GM12878 (cell line): ENCODE data around the gene DIP2C. TPM values are rescaled to one million over a fixed set of nuclear protein-coding genes. Genes with fewer than 3 reads are reported as not detected.

ENCODE experiments used
- ATAC-seq: fragments of 200-7000 bp; cut with Tn5 transposase; 3 replicates; pipeline ENCODE4 v1.9.1; 2020; ENCODE audit warnings: mild to moderate bottlenecking, moderate library complexity
- BruUV-seq: library from RNA; stranded (reverse); fragments of 400-500 nt; replicated peaks from 2 replicates; lab custom pipeline; 2021; lab: Mats Ljungman, UMichigan
- CTCF ChIA-PET: fragments of 300-600 bp; sonication (Branson Sonifier 250); formaldehyde crosslinking; extraction: SDS; loops from one replicate; lab custom pipeline; 2021; ENCODE audit warnings: inconsistent platforms; lab: Yijun Ruan, JAX
- POLR2A ChIA-PET: fragments of 350-600 bp; formaldehyde crosslinking; extraction: SDS; loops from one replicate; lab custom pipeline; 2021; ENCODE audit warnings: inconsistent platforms; lab: Charles Lee
- RAD21 ChIA-PET: fragments of 300-600 bp; sonication (Branson Sonifier 250); formaldehyde crosslinking; loops from one replicate; lab custom pipeline; 2023; ENCODE audit warnings: antibody characterized with exemption; ENCODE audit not compliant: unreplicated experiment; lab: Charles Lee
- SMC1A ChIA-PET: fragments of 300-600 bp; sonication (Branson Sonifier 250); formaldehyde crosslinking; loops from one replicate; lab custom pipeline; 2023; ENCODE audit not compliant: unreplicated experiment, uncharacterized antibody; lab: Charles Lee
- DNase-seq: peaks from one replicate; pipeline ENCODE4 v3.0.0-alpha.2; 2011; ENCODE audit warnings: low read depth, low spot score
- FAIRE-seq: peaks from 3 replicates; lab custom pipeline; 2011; peaks lifted over from hg19 to GRCh38; lab: Jason Lieb, UNC
- H2AFZ ChIP-seq: 2 replicates; pipeline ENCODE4 v1.6.0; 2011; ENCODE audit warnings: low read depth, low read length, control low read depth; ENCODE audit not compliant: control insufficient read depth
- H3K27ac ChIP-seq: 2 replicates; pipeline ENCODE4 v1.5.1; 2011; ENCODE audit warnings: control low read depth; ENCODE audit not compliant: control insufficient read depth, insufficient read depth
- H3K27me3 ChIP-seq, 2 experiments: replicated peaks in 1 of 2; 2 replicates each; pipeline versions ENCODE4 v1.6.0 to v1.6.1; 2011; ENCODE audit warnings: low read length in 1 of 2; ENCODE audit not compliant: control insufficient read depth in 2 of 2, insufficient read depth in 2 of 2
- H3K36me3 ChIP-seq, 2 experiments: 2 replicates each; pipeline ENCODE4 v1.5.1; 2011; ENCODE audit warnings: low read length in 1 of 2; ENCODE audit not compliant: control insufficient read depth in 2 of 2, insufficient read depth in 2 of 2
- H3K4me1 ChIP-seq: 2 replicates; pipeline ENCODE4 v1.6.1; 2011; ENCODE audit warnings: mild to moderate bottlenecking, low read length, moderate library complexity, mixed read lengths; ENCODE audit not compliant: control insufficient read depth, insufficient read depth
- H3K4me2 ChIP-seq: 2 replicates; pipeline ENCODE4 v1.6.0; 2011; ENCODE audit warnings: control low read depth; ENCODE audit not compliant: control insufficient read depth, insufficient read depth
- H3K4me3 ChIP-seq: fragments of 200-600 bp; sonication (generic); 2 replicates; pipeline ENCODE4 v1.5.1; 2016
- H3K79me2 ChIP-seq: 2 replicates; pipeline ENCODE4 v1.6.0; 2011; ENCODE audit warnings: low read length; ENCODE audit not compliant: control insufficient read depth, insufficient read depth
- H3K9ac ChIP-seq: 2 replicates; pipeline ENCODE4 v1.8.0; 2011; ENCODE audit warnings: low read length, control low read depth, mixed read lengths; ENCODE audit not compliant: control insufficient read depth, insufficient read depth
- H3K9me3 ChIP-seq: replicated peaks from 3 replicates; pipeline ENCODE4 v1.5.1; 2011; ENCODE audit warnings: mild to moderate bottlenecking, low read length; ENCODE audit not compliant: control insufficient read depth, insufficient read depth
- H4K20me1 ChIP-seq: 2 replicates; pipeline ENCODE4 v1.6.0; 2011; ENCODE audit not compliant: control insufficient read depth, insufficient read depth
- EZH2 ChIP-seq: IDR thresholded peaks from 2 replicates; pipeline ENCODE4 v1.6.1; 2012; ENCODE audit warnings: low read depth, mild to moderate bottlenecking, control low read depth, inconsistent platforms, low read length, borderline replicate concordance; ENCODE audit not compliant: control insufficient read depth
- FOS ChIP-seq: IDR thresholded peaks from 3 replicates; pipeline ENCODE4 v1.6.1; 2011; ENCODE audit warnings: borderline replicate concordance; ENCODE audit not compliant: insufficient read length; ENCODE audit errors: extremely low read depth
- FOXM1 ChIP-seq: IDR thresholded peaks from 2 replicates; pipeline ENCODE4 v1.6.1; 2012; ENCODE audit warnings: low read depth, mild to moderate bottlenecking, inconsistent platforms, low read length, moderate library complexity
- MTA3 ChIP-seq: IDR thresholded peaks from 2 replicates; pipeline ENCODE4 v1.6.1; 2012; ENCODE audit warnings: low read length, inconsistent platforms, borderline replicate concordance
- NBN ChIP-seq: fragments of 450-650 bp; IDR thresholded peaks from 2 replicates; pipeline ENCODE4 v1.6.1; 2016
- NR2C1 ChIP-seq: fragments of 450-650 bp; IDR thresholded peaks from 2 replicates; pipeline ENCODE4 v1.6.1; 2017; ENCODE audit warnings: antibody characterized with exemption, mild to moderate bottlenecking, moderate library complexity
- PAX8 ChIP-seq: fragments of 450-650 bp; IDR thresholded peaks from 2 replicates; pipeline ENCODE4 v1.6.1; 2017; ENCODE audit warnings: mild to moderate bottlenecking, moderate library complexity
- YY1 ChIP-seq: IDR thresholded peaks from 2 replicates; pipeline ENCODE4 v1.6.1; 2011; ENCODE audit warnings: low read depth, mild to moderate bottlenecking, low read length
- WGBS: methylation state at CpG from one replicate; pipeline ENCODE4 v1.1.6; 2016; ENCODE audit warnings: low lambda C conversion rate; ENCODE audit not compliant: insufficient replicate concordance, insufficient coverage; ENCODE audit errors: missing lambda C conversion rate; 5-methylcytosine and 5-hydroxymethylcytosine counted together
- in situ Hi-C: fragments of 300-500 bp; cut with MboI; formaldehyde crosslinking; loops from 9 replicates; pipeline ENCODE4 v1.14.3; 2018; ENCODE audit warnings: mixed read lengths
- intact Hi-C: fragments of 100-400 bp; cut with micrococcal nuclease; formaldehyde crosslinking; loops from one replicate; pipeline ENCODE4 v1.14.2; 2022; ENCODE audit not compliant: unreplicated experiment
- polyA plus RNA-seq, 11 experiments: library from polyadenylated mRNA; depleted of rRNA in 4 of 11; unstranded in 6 of 11; stranded (reverse) in 5 of 11; fragments of >200 nt; fragmentation: Nextera tagmentation in 4 of 11; fragmentation: Illumina TruSeq in 1 of 11; extraction: Ambion mirVana in 4 of 11; extraction: Trizol in 1 of 11; gene quantifications; 1 replicate in 1 of 11; 2 replicates in 10 of 11; pipeline versions ENCODE4 v1.2.1 to v1.2.3, GENCODE V29; 2011 to 2016; ENCODE audit warnings: inconsistent platforms in 2 of 11, missing spikeins in 2 of 11, low read depth in 1 of 11
- total RNA-seq, 4 experiments: library from RNA; depleted of rRNA in 3 of 4; stranded (reverse); fragments of >200 nt in 3 of 4; fragmentation: Illumina TruSeq in 1 of 4; extraction: Trizol in 1 of 4; gene quantifications; 2 replicates each; pipeline versions ENCODE4 v1.2.1 to v1.2.3, GENCODE V29; 2013 to 2021
- TF ChIP-seq, protein P1 (sequence below): fragments of 150-350 bp; IDR thresholded peaks from 2 replicates; pipeline ENCODE4 v1.6.1; 2016; ENCODE audit warnings: low read depth, low read length
- TF ChIP-seq, protein P2 (sequence below): IDR thresholded peaks from 2 replicates; pipeline ENCODE4 v1.6.1; 2012; ENCODE audit warnings: low read length, inconsistent platforms
- TF ChIP-seq, protein P3 (sequence below): fragments of 450-650 bp; IDR thresholded peaks from 2 replicates; pipeline ENCODE4 v1.6.1; 2016; ENCODE audit warnings: mild to moderate bottlenecking, moderate library complexity, borderline replicate concordance

The DIP2C gene
- total and polyA plus RNA-seq, 10 of the 15 experiments (the other 5 are each of a cell fraction or from before 2014, with no cell fraction given): 0.01 to 0.10 (median 0.06) TPM

DNA sequence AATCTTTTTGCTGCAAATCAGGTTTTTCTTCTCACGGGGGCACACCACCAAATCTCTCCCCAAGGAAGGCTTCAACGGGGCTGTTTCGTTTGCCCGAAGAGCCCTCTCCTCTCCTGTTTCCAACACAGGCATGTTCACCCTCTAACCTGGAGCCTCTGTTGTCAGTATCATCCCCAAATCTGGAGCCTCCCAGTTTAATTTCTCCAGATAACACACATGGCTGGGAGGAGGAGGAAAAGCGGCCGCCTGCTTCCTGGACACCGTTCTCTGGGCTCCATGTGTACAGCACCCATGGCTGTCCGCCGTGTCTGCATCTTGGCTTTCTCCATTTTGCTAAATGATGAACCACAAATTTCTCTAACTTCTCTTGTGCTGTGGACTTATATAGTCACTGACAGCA, 214.5 kb downstream of the DIP2C start:
- Histone ChIP-seq H2AFZ (no peak overlapping the region), H3K9ac (no peak overlapping the region), H3K27ac (no peak overlapping the region), H4K20me1 (no peaks in the 10 kb centered on the region), H3K79me2 (no peaks in the 10 kb centered on the region), H3K4me2 (no peak overlapping the region), H3K4me1 (no peaks in the 10 kb centered on the region), H3K36me3 (no peaks in the 10 kb centered on the region)
- ChIA-PET RAD21 (no interaction called here), CTCF (no interaction called here), SMC1A (no interaction called here)
- FAIRE-seq (no peak), ATAC-seq (no peak), DNase-seq (no peak)
- 51% methylated on average over 9 of the region's 9 CpGs for WGBS
- no TSS peak for BruUV-seq
- TF ChIP-seq PAX8 (no peak), FOS (no peak), NBN (no peak), YY1 (no peak), FOXM1 (no peak), EZH2 (no peak), NR2C1 (no peak), MTA3 (no peak)
- TF ChIP-seq, protein P1, sequence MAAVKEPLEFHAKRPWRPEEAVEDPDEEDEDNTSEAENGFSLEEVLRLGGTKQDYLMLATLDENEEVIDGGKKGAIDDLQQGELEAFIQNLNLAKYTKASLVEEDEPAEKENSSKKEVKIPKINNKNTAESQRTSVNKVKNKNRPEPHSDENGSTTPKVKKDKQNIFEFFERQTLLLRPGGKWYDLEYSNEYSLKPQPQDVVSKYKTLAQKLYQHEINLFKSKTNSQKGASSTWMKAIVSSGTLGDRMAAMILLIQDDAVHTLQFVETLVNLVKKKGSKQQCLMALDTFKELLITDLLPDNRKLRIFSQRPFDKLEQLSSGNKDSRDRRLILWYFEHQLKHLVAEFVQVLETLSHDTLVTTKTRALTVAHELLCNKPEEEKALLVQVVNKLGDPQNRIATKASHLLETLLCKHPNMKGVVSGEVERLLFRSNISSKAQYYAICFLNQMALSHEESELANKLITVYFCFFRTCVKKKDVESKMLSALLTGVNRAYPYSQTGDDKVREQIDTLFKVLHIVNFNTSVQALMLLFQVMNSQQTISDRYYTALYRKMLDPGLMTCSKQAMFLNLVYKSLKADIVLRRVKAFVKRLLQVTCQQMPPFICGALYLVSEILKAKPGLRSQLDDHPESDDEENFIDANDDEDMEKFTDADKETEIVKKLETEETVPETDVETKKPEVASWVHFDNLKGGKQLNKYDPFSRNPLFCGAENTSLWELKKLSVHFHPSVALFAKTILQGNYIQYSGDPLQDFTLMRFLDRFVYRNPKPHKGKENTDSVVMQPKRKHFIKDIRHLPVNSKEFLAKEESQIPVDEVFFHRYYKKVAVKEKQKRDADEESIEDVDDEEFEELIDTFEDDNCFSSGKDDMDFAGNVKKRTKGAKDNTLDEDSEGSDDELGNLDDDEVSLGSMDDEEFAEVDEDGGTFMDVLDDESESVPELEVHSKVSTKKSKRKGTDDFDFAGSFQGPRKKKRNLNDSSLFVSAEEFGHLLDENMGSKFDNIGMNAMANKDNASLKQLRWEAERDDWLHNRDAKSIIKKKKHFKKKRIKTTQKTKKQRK: no peak
- TF ChIP-seq, protein P2, sequence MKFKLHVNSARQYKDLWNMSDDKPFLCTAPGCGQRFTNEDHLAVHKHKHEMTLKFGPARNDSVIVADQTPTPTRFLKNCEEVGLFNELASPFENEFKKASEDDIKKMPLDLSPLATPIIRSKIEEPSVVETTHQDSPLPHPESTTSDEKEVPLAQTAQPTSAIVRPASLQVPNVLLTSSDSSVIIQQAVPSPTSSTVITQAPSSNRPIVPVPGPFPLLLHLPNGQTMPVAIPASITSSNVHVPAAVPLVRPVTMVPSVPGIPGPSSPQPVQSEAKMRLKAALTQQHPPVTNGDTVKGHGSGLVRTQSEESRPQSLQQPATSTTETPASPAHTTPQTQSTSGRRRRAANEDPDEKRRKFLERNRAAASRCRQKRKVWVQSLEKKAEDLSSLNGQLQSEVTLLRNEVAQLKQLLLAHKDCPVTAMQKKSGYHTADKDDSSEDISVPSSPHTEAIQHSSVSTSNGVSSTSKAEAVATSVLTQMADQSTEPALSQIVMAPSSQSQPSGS: no peak
- TF ChIP-seq, protein P3, sequence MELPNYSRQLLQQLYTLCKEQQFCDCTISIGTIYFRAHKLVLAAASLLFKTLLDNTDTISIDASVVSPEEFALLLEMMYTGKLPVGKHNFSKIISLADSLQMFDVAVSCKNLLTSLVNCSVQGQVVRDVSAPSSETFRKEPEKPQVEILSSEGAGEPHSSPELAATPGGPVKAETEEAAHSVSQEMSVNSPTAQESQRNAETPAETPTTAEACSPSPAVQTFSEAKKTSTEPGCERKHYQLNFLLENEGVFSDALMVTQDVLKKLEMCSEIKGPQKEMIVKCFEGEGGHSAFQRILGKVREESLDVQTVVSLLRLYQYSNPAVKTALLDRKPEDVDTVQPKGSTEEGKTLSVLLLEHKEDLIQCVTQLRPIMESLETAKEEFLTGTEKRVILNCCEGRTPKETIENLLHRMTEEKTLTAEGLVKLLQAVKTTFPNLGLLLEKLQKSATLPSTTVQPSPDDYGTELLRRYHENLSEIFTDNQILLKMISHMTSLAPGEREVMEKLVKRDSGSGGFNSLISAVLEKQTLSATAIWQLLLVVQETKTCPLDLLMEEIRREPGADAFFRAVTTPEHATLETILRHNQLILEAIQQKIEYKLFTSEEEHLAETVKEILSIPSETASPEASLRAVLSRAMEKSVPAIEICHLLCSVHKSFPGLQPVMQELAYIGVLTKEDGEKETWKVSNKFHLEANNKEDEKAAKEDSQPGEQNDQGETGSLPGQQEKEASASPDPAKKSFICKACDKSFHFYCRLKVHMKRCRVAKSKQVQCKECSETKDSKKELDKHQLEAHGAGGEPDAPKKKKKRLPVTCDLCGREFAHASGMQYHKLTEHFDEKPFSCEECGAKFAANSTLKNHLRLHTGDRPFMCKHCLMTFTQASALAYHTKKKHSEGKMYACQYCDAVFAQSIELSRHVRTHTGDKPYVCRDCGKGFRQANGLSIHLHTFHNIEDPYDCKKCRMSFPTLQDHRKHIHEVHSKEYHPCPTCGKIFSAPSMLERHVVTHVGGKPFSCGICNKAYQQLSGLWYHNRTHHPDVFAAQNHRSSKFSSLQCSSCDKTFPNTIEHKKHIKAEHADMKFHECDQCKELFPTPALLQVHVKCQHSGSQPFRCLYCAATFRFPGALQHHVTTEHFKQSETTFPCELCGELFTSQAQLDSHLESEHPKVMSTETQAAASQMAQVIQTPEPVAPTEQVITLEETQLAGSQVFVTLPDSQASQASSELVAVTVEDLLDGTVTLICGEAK: no peak
- TF ChIP-seq, all 136 proteins: peak for 0
- POLR2A ChIA-PET: no interaction called here
- no peaks in the 10 kb centered on the region for H3K9me3 ChIP-seq
- in situ Hi-C loops: no loop called here
- H3K4me3 ChIP-seq: no peak overlapping the region
- intact Hi-C loops: no loop called here
- H3K27me3 ChIP-seq: no peaks in the 10 kb centered on the region; a peak in 2 of 4 replicates
